Measurements from ENCODE around the gene TMPRSS3. TPM values are rescaled to one million over a fixed set of nuclear protein-coding genes. Genes with fewer than 3 reads are reported as not detected.

Gene TMPRSS3
- total and polyA plus RNA-seq, 9 of the 15 experiments (the other 6 are each of a cell fraction or from before 2014, with no cell fraction given) = 0.07 TPM; not detected in 8

DNA sequence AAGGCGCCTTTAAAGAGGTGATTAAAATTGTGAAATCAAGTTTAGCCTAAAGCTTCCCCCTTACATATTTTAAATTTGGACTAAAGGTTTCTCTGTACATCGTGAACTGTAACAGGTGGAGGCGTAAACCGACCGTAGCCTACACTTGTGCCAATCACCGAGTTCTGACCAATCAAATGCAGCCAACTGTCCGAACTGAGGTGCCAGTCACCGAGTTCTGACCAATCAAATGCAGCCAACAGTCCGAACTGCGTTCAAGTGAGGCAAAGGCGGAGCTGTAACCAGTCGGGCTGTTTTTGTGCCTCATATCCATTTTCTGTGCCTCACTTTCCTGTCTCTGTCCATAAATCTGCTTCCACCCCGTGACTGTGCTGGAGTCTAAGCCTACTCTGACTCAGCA is 36.9 kb downstream of the TMPRSS3 start:
- Histone ChIP-seq H3K79me2 (ENCODE audit: control insufficient read depth, insufficient read depth, low read length) (no peaks in the 10 kb centered on the region), H3K9me3 (replicated peaks; ENCODE audit: control insufficient read depth, insufficient read depth, low read depth, low read length) (0 out of 2 replicates have a peak, but pooled peaks cover 2% of the 10 kb centered on the region), H2AFZ (ENCODE audit: low read depth, low read length) (no peak overlapping the region), H3K27ac (ENCODE audit: extremely low read depth, low read depth, low read length) (no peak overlapping the region), H3K36me3 (ENCODE audit: control insufficient read depth, insufficient read depth, low read length) (no peaks in the 10 kb centered on the region), H4K20me1 (replicated peaks; ENCODE audit: control insufficient read depth, insufficient read depth, low read length) (no peaks in the 10 kb centered on the region), H3K4me2 (ENCODE audit: insufficient read depth, low read length) (no peak overlapping the region), H3K9ac (ENCODE audit: insufficient read depth in 1 of 2, low read depth in 2 of 2, low read length in 2 of 2) (no peak overlapping the region), H3K4me3 (no peak overlapping the region), H3K9me1 (ENCODE audit: control insufficient read depth, insufficient read depth, low read length) (no peaks in the 10 kb centered on the region), H3K27me3 (ENCODE audit: control insufficient read depth in 2 of 2, insufficient read depth in 2 of 2, low read length in 2 of 2) (peaks cover 18 to 60% of the 10 kb centered on the region in 2 experiments), H3K4me1 (replicated peaks in 1 of 2; ENCODE audit: control insufficient read depth in 2 of 2, insufficient read depth in 2 of 2, low read length in 2 of 2) (no peaks in the 10 kb centered on the region; a peak in 1 of 5 replicates)
- intact Hi-C loops (cut with micrococcal nuclease) = no loop called here
- peak; percentile 69 for FAIRE-seq
- ChIA-PET CTCF (ENCODE audit: low intra/inter-chr PET ratio) (no interaction called here), POLR2A (interaction anchor here (0.5 to 1.2 kb wide), 4 partner anchors 9 to 219 kb away, joined by 3 to 4 read pairs (median 4); no protein-coding TSS in a partner anchor)
- WGBS (ENCODE audit: insufficient coverage, low coverage, missing lambda C conversion rate) = 5% methylated on average over 13 of the region's 13 CpGs
- peak; percentile 74 for ATAC-seq
- peak in 2 of 4 experiments; percentile 50 to 73 for DNase-seq (ENCODE audit: extremely low read depth in 1 of 4, low spot score in 3 of 4)
- in situ Hi-C loops (cut with MboI) = no loop called here
- no TSS peak for BruUV-seq (replicated peaks)
- TF ChIP-seq, protein P1, sequence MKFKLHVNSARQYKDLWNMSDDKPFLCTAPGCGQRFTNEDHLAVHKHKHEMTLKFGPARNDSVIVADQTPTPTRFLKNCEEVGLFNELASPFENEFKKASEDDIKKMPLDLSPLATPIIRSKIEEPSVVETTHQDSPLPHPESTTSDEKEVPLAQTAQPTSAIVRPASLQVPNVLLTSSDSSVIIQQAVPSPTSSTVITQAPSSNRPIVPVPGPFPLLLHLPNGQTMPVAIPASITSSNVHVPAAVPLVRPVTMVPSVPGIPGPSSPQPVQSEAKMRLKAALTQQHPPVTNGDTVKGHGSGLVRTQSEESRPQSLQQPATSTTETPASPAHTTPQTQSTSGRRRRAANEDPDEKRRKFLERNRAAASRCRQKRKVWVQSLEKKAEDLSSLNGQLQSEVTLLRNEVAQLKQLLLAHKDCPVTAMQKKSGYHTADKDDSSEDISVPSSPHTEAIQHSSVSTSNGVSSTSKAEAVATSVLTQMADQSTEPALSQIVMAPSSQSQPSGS (CRISPR knock-in tag; IDR thresholded peaks at IDR 0.05) = no peak
- TF ChIP-seq TCF3 (CRISPR knock-in tag; IDR thresholded peaks at IDR 0.05) = no peak
- TF ChIP-seq, protein P2, sequence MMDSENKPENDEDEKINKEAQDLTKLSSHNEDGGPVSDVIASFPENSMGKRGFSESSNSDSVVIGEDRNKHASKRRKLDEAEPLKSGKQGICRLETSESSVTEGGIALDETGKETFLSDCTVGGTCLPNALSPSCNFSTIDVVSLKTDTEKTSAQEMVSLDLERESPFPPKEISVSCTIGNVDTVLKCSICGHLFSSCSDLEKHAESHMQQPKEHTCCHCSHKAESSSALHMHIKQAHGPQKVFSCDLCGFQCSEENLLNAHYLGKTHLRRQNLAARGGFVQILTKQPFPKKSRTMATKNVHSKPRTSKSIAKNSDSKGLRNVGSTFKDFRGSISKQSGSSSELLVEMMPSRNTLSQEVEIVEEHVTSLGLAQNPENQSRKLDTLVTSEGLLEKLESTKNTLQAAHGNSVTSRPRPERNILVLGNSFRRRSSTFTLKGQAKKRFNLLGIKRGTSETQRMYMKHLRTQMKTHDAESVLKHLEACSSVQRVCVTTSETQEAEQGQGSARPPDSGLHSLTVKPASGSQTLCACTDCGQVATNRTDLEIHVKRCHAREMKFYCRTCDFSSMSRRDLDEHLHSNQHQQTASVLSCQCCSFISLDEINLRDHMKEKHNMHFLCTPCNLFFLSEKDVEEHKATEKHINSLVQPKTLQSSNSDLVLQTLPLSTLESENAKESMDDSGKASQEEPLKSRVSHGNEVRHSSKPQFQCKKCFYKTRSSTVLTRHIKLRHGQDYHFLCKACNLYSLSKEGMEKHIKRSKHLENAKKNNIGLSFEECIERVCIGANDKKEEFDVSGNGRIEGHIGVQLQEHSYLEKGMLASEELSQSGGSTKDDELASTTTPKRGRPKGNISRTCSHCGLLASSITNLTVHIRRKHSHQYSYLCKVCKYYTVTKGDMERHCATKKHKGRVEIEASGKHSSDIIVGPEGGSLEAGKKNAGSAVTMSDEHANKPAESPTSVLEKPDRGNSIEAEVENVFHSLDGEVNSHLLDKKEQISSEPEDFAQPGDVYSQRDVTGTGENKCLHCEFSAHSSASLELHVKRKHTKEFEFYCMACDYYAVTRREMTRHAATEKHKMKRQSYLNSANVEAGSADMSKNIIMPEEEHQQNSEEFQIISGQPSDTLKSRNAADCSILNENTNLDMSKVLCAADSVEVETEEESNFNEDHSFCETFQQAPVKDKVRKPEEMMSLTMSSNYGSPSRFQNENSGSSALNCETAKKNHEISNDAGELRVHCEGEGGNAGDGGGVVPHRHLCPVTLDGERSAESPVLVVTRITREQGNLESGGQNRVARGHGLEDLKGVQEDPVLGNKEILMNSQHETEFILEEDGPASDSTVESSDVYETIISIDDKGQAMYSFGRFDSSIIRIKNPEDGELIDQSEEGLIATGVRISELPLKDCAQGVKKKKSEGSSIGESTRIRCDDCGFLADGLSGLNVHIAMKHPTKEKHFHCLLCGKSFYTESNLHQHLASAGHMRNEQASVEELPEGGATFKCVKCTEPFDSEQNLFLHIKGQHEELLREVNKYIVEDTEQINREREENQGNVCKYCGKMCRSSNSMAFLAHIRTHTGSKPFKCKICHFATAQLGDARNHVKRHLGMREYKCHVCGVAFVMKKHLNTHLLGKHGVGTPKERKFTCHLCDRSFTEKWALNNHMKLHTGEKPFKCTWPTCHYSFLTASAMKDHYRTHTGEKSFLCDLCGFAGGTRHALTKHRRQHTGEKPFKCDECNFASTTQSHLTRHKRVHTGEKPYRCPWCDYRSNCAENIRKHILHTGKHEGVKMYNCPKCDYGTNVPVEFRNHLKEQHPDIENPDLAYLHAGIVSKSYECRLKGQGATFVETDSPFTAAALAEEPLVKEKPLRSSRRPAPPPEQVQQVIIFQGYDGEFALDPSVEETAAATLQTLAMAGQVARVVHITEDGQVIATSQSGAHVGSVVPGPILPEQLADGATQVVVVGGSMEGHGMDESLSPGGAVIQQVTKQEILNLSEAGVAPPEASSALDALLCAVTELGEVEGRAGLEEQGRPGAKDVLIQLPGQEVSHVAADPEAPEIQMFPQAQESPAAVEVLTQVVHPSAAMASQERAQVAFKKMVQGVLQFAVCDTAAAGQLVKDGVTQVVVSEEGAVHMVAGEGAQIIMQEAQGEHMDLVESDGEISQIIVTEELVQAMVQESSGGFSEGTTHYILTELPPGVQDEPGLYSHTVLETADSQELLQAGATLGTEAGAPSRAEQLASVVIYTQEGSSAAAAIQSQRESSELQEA (IDR thresholded peaks at IDR 0.05; ENCODE audit: low read depth) = no peak
- no peak for TF ChIP-seq ZBTB17 (CRISPR knock-in tag; IDR thresholded peaks at IDR 0.05)
- no peak for TF ChIP-seq TSC22D4 (tag; IDR thresholded peaks at IDR 0.05)
- TF ChIP-seq, protein P3, sequence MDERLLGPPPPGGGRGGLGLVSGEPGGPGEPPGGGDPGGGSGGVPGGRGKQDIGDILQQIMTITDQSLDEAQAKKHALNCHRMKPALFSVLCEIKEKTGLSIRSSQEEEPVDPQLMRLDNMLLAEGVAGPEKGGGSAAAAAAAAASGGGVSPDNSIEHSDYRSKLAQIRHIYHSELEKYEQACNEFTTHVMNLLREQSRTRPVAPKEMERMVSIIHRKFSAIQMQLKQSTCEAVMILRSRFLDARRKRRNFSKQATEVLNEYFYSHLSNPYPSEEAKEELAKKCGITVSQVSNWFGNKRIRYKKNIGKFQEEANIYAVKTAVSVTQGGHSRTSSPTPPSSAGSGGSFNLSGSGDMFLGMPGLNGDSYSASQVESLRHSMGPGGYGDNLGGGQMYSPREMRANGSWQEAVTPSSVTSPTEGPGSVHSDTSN (CRISPR knock-in tag; IDR thresholded peaks at IDR 0.05; ENCODE audit: low read depth) = peak; percentile 72
- TF ChIP-seq, protein P3 (tag; conservative IDR thresholded peaks at IDR 0.05; ENCODE audit: low read depth) = peak; percentile 91
- TF ChIP-seq SIN3B (IDR thresholded peaks at IDR 0.05; ENCODE audit: low read depth) = no peak
- 0 out of 2 replicates have a peak, but pooled peaks have one; percentile 10 for TF ChIP-seq CREM (IDR thresholded peaks at IDR 0.05; ENCODE audit: low read depth)
- no peak for TF ChIP-seq HSF4 (CRISPR knock-in tag; IDR thresholded peaks at IDR 0.05; ENCODE audit: borderline replicate concordance)
- TF ChIP-seq FOS (IDR thresholded peaks at IDR 0.05; ENCODE audit: extremely low read depth, insufficient read length) = peak; percentile 29
